ENCODE results near the gene PDE6A.

Gene PDE6A

DNA sequence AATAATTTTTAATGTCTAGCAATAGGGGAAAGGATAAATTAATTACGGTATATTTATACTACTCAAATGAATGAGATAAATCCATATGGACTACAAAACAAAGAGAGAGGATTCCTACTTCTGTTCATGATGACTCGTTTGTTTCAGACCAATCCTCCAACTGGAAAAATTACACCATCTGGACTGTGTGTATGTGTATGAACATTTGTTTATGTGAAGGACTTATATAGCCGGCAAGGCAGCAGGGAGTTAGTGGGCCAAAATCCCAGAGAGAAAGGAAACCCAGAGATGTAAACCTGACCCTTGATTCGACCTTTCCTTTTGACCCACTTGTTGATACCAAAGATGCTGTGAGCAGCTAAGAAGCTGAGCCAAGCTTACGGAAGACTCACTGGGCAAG lies 20.1 kb downstream of the PDE6A start:
- no peak for DNase-seq

DNA sequence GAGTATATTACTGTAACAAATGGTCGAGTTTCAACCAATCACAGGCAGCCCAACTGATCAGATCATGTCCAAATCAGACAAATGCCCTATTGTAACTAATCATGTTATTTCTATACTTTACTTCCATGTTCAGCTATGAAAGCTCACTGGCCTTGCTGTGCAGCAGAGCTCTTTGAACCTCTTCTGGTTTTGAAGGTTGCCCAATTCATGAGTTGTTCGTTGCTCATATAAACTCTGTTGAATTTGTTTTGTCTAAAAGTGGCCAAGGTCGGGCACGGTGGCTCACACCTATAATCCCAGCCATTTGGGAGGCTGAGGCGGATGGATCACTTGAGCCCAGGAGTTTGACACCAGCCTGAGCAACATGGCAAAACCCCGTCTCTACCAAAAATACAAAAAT lies 21.6 kb downstream of the PDE6A start:
- DNase-seq: no peak

DNA sequence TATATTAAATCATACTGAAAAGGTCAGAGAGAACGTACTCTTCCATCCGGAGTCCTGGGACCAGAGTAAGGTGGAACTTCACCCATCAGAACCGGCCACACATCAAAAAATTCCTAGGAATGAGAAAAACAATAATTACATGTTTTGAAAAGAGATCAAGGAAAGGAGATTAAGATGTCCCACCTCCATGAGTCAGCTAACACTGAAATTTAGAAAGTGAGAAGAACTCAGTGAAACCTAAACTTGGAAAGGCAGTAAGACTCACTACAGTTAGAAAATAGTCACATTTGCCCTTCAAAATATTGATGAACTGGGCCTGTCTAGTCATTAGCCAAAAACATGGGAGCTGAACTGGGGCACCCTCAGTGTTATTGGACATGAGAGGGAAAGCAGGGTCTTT lies 23.0 kb downstream of the PDE6A start:
- no peak for DNase-seq

DNA sequence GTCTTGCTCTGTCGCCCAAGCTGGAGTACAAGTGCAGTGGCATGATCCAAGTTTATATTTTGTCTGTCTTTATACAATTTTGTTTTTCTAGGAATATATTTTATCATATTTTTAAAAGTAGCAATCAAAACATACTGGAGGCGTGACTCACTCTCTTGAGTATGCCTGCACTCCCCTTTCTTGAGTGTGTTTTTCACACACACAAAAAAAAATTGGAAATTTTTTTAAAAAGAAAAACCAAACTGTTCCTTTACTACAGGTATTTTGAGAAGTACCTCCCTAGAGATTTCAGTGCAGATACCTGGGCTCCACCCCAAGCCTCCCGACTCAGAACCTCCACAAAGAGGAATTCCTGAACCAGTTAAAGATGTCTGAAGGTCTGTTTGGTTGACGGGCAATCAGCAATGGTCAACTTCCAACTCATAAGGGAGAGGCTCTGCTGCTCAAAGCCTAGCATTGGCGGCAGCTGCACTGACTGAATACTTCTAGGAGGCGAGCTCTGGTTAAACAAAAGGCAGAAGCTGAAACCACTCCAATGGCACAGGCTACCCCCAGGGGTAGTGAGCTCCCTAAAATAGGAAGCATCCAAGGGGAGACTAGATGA lies 27.4 kb downstream of the PDE6A start:
- no peak for DNase-seq

DNA sequence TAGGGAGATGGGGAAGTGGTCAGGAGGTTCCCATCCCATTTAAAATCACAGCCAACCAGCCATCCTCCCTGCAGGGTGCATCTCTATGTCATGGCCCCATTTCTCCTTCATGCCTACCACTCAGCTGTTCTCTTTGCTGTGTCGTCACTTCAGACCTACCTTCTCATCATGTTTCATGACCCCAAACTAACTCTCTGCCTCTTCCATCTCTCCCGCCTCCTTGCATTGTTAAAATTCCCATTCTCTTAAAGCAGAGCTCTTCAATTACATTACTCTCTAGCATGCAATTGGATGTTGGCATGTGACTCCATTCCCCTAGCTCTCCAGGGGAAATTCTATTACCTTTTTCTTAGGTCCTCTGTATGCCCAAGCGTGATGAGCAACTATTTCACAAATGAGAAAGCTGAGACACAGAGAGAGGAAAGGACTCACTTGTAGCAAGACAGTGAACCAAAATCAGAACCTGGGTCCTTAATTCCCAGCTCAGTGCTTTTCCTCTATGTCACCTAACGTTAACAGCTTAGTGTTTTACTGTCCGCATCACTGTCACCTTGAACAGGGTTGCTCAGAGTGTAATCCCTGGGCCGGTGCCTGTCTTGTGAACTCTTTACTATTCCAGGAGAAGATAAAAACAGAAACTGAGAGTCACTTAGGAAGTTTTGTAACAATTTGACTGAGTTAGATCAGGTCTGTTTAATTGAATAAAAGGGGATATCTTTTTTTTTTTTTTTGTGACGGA lies 28.1 kb downstream of the PDE6A start:
- no peak for DNase-seq

DNA sequence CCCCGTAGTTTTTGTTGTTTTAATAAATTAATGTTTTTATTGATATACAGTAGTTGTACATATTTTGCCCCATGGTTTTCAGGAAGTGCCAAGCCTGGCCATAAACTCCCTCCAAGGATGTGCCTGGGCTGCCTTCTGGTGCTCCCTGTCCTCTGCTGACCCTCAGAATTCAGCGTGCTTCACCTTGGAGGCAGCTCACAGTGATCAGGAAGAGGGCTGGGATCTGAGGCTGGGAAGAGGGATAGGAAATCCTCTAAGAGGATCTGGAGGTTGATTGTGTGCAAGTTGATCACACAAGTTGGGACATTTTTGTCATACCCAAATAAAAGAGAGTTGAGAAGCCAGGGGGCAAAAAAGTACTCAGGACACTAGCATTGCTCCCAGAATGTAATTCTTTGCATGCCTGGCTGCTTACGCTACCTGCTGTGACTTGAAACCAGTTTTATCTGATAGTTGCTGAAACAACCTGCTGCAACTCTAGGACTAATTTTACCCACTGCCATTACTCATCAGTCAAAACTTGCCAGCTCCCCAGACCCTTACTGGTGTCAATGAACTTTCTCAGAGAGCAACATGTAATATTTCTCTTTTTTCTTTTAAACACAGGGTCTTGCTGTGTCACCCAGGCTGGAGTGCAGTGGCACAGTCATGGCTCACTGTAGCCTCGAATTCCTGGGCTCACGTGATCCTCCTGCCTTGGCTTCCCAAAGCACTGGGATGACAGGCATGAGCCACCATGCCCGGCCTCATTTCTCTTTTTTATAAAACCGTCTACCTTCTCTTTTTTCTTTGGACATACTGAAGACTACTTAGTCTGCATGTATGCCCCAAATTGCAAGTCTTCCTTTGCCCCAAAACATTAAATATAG lies 29.0 kb downstream of the PDE6A start:
- DNase-seq: no peak

DNA sequence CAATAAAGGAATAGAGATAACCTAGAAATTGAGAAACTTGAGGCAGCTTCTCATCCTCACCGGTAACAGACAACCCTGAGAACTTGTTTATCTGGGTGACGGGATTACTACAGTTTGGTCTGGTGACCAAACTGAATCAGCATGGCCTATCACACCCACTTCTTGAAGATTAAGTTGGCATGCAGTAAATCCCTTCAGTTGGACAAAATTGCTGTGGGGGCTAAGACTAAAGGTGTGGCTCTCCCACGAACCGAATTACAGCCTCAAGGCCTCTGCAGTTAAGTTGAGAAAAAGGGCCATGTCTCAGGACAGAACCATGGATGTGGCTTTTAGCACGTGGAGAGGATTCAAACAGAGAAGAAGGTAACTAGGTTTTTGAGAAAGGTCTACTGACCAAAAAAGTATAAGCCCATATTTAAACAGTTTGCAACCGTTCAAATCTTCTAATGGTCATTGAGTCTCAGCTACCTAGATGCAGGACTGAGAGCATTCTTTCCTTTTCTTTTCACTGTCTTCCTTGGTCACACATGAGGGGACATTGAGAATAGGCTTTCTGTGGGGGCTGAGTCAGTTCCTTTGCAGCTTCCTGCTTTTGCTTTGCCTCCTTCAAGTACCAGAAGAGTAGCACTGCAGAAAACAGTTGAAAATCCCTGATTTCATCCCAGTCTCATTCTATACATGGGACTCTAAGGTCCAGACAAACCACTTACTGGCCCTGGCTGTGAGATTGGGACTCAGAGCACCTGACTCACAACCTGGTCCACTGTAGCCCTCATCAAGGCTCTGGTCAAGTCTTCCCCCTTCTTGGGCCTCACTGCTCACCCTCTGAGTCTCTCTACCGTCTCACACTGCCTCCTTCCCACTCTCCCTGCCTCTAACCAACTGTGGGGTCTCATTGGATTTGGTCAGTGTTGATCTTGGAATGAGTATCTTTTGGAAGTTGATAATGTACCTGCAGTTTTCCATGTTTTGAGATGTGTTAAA lies 30.9 kb downstream of the PDE6A start:
- no peak for DNase-seq

DNA sequence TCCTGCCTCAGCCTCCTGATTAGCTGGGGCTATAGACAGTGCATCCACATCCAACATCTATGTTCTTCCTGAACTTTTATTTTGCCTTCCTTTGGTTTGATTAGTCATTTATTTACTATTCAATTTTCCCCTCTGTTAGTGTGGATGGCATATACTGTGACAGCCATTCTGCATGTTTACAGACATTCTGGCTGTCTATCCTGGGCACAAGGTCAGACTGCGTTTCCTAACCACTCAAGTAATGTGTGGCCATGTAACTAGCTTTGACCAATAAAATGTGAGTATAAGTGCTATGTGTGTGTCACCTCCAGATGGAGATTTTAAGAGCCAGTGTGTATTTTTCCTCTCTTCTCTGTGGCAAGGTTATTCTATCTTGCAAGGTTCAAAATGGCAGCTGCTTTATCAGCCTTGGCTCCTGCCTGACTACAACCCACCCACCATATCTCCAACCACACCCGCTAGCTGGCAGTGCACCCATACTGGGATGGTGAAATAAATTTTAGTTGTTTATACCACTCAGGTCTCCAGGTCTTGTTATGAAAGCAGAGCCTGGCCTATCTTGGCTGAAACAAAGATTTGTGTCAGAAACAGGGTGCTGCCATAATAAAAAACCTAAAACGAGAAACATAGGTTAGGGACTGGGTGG lies 32.2 kb downstream of the PDE6A start:
- no peak for DNase-seq

DNA sequence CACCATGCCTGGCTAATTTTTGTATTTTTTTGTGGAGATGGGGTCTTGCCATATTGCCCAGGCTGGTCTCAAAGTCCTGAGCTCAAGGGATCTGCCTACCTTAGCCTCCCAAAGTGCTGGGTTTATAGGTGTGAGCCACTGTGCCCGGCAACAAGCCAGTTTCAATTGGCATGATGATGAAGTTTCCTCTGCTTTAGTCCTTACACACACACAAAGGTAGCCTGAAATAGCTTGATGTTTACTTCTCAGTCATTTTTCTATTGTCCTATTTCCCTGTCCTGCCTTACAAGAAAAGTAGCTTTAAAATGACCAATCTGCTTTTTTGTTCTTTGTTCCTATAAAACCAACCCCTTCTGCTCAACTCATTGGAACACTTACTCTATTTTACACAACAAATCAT lies 33.6 kb downstream of the PDE6A start:
- no peak for DNase-seq

DNA sequence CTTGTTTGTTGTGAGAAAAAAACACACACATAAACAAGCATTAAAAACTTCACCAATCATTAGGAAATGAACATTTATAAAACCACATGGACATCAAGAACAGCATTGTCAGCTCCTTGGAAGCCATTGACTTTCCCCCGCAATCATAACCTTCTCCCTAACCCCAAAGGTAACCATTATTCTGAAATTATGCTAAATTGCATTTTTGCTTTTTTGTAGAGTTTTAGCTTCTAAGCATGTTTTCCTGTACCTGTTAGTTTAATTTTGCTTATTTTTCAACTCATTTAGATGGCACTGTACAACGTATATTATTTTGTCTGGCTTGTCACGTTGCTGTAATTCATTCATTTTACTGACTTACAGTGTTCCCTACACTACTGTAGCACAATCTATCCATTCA lies 36.8 kb downstream of the PDE6A start:
- DNase-seq: no peak

DNA sequence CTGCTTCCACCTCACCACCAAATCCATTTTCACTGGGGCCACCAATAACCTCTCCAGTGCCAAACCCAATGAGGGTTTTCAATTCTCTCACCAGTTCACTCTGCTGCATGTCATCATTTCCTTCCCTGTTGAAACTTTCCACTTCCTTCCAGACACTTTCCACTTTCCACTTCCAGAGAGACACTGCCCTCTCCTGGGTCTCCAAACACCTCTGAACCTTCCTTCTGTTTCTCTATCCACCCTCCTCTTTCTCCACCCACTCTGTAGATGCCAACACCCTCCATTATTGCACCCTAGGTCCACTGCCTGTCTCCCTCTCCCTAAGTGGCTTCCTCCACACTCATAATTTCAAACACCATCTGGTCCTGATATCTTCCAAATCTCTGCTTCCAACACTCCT lies 39.6 kb downstream of the PDE6A start:
- DNase-seq: no peak

DNA sequence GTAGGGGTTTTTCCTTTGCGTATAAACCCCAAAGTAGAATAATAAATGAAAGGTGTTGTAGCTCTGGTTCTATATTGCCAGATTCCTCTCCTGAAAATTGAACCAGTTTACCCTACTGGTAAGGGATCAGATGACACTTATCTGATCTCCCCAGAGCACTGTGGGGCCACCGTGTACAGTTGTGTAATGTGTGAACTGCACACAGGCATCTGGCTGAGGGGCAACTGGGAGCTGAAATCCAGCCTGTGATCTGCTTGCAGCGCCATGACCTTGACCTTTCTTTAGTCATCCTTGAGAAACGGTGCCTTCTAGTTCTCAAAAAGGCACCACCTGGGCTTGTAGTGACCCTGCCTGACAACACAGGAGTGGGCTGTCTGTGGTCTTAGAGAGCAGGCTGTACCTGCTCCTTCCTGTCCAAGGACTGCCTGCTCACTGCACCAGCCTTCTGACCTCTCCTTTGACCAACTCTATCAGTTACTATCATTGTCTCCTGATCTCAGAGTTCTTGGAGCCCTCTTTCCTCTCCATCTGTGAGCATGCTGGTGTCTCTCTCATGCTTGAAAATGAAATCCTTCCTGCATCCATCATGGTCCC lies 40.2 kb downstream of the PDE6A start:
- DNase-seq: no peak

DNA sequence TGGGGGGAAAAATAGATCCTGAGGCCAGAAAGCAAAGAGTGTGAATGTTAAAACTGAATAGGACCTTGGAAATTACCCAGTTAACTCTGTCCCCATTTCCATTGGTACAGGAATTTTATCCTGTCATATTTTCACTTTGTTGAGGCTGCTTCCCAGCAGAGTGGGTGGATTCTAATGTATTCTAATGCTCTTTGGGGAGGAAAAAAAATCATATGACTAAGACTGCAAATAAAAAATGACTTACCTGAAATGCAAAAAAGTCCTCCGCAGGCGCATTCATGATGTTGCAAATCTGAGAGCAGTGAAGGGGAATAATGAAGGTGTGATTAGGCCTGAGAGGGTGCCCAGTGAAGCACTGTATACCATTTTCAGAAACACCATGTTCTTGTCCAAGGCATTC lies 41.2 kb downstream of the PDE6A start:
- no peak for DNase-seq

DNA sequence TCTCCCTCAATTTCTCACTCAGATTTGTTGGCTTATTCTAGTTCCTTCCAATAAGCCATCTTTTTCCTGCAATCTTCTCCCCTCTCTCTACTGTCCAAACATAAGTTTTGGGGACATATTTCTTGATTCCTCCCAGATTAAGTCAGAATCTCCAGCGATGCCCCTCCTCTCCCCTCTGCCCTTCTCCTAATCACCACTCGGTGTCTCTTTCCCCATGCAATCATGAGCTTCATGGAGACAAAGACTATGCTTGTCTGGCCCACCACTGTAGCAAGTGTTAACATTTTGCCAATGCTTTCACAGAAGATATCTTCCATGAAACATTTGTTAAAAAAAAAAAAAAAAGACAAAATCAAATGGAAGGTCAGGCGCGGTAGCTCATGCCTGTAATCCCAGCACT lies 42.4 kb downstream of the PDE6A start:
- no peak for DNase-seq

DNA sequence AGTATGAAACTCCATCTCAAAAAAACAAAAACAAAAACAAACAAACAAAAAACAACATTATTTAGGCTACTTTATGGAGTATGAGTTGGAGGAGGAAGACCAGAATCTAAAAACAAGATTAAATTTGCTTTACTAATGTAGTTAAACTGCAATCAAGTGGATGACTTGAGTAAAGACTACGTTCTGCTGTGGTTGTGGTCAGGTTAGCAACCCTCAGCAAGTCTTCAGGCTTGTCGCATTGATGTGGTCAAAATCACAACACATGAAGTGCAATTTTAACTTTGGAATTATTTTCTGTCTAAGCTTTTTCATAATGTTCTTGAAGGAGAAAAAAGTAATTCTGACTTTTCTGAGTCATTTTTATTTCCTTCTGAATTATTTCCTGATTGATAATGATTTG lies 43.1 kb downstream of the PDE6A start:
- DNase-seq: no peak

DNA sequence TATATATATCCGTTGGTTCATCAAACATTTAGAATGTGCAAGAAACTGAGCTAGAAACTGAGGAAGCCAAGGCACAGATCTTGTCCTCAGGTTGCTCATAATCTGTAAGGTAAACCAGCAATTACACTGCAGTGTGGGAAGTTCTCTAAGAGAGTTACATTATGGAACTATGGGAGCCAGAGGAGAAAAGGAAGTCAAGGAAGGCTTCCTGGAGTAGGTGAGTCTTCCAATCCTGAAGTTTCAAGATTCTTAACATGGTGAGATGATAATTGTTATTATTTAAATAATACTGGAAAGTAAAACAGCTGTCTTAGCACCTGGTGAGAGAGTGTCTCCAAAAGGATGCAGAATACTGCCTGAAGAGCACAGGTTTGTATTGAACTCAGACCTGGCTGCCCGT lies 44.2 kb downstream of the PDE6A start:
- DNase-seq: no peak

DNA sequence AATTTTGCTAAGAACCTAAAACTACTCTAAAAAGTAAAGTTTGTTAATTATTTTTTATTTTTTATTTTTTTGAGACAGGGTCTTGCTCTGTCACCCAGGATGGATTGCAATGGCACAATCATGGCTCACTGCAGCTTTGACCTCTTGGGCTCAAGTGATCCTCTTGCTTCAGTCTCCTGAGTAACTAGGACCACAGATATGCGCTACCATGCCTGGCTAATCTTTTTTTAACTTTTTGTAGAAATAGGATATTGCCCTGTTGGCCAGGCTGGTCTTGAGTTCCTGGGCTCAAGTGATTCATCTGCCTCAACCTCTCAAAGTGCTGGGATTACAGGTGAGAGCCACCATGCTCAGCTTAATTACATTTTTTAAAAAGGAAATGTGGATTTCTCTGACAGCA lies 45.8 kb downstream of the PDE6A start:
- DNase-seq: no peak

DNA sequence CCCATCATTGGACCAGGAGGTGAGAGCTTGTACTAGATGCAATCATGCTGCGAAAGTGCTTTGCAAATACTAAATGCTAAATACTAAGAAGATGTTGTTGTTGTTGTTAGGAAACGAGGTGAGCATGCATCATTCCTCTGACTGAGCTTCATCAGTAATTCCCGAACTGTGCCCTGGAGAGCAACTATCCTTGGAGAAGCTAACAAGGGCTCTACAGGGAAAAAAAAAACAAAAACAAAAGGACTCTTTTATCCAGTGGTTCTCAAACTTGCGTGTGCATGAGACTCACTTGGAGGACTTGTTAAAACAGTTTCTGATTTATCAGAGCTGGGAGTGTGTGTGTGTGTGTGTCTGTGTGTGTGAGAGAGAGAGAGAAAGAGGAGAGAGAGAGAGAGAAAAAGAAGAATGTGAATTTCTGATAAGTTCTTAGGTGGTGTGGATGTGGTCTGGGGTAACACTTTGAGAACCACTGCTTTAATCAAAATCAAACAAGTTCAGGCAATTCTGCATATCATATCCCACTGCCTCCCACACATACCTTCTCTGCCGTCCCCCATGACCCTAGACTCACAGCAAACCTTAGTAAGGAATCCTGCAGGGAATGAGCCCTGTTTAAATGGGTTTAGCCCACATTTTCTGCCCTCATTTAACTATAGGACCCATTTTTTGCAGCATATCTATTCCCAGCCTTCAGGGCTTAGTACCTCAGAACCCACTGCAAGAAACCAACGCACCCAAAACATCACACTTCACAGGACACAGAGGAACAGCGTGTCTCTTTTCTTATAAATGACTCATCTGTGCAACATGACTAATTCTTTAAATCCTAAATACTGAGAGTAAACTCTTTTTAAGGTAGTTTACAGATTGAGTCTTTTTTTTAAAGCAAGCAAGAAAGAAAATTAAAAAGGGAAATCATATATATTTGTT lies 48.9 kb downstream of the PDE6A start:
- no peak for DNase-seq

DNA sequence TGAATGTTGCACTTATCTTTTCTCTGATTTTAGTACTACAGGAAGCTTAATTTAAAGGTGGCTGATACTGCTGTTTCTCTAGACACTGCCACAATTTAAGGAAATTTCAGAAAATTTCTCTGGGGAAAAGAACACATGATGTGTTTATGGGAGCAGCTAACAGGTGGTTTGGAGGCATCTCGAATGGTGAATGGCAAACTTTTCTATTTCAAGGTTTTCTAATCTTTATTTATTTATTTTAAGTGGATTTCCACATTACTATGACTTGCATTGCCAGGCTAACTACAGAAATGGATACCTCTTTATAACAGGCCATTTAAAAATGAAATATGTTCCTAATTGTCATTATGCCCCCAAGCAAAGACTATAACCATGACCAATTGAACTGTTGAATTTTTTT lies 50.4 kb downstream of the PDE6A start:
- no peak for DNase-seq

DNA sequence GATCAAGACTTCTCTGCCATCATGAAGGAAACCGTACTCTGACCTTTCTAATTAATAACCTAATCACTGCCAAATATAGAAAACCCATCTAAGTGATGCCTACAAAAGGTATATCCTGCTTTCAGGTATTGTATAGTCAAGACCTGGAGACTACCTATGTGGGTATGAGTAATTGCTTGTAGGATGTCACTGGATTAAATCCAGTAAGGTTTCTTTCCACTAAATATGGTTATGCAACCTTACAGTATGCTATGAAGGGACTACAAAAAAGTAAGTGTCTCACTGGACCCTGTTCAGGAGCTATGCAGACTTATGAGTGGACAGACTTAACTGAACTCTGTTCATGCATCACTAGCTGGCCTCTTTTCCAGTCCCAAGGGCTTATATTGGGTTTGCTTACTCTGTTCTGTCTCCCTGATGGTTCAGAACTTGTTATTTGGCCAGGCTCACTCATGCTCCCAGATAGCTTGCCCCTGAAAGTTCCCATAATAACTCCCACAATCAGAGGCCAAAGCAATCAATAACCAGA lies 51.1 kb downstream of the PDE6A start:
- no peak for DNase-seq

DNA sequence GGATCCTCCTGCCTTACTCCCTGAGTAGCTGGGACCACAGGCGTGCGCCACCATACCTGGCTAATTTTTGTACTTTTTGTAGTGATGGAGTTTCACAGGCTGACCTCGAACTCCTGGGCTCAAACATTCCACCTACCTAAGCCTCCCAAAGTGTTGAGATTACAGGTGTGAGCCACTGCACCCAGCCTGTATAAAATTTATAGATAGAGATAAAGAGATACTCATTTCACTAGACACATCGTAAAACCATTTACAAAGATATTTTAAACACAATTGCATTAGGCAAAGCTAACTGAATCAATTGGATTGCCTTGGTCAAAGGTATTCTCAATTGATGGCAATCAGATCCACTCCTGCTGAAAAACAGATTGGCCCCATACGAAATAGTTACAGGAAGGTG lies 52.0 kb downstream of the PDE6A start:
- no peak for DNase-seq
